ENCODE results near the gene KIAA0232. TPM values are rescaled to one million over a fixed set of nuclear protein-coding genes. Genes with fewer than 3 reads are reported as not detected.
A peak's percentile ranks its signal among the peaks of the same experiment; 100 is the strongest.
"Not testable (repeated sequence)": the region's sequence is repeated elsewhere in the genome, so short reads cannot be mapped to it uniquely, and the experiment has no call there.

The KIAA0232 gene
- total RNA-seq, 8 experiments from 2014 or later = 18.2 to 42.5 (median 35.8) TPM

- Histone ChIP-seq H3K4me3 (peak overlapping the region; percentile 87 to 98 (median 89)), H3K4me1 (replicated peaks in 1 of 2) (peaks cover 19 to 33% of the 10 kb centered on the region in 2 donors), H3K27ac (peak overlapping the region; percentile 97 to 98)
- in situ Hi-C loops (cut with MboI; ENCODE audit: low pct_unique_long_range_greater_than_20kb in 2 of 9, low sequenced_read_pairs in 9 of 9, unreplicated experiment in 9 of 9) = no loop called here
- ATAC-seq (replicated peaks in 6 of 8) = peak; percentile 65 to 73 (median 71)
- 0 to 50% (median 14%) methylated on average over 1 to 6 of the region's 91 CpGs; no CpG with 5 or more reads in 4 of the 10 experiments for WGBS, 10 experiments
These were observed 819 bp downstream of the KIAA0232 start for GRCh38 chr4:6783111-6783981.

DNA sequence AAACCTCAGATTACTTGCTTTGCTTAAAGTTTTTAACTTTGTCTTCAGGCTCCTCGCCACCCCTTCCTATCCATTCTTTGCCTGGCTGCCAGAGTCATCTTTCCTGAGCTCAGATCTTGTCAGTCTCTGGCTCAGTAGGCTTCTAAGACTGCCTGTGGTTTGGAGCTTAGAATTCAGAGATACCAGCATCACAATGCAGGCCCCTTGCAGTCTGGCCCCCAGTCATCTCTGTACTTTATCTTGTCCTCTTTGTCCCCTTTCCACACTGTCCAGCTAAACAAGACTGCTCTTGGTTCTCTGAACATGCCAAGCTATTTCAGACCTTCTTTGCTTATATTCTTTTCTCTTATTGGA, 3.0 kb downstream of the KIAA0232 start:
- peaks cover 9 to 18% of the 10 kb centered on the region in 2 donors for H3K4me1 ChIP-seq (replicated peaks in 1 of 2)
- in situ Hi-C loops (cut with MboI; ENCODE audit: low pct_unique_long_range_greater_than_20kb in 2 of 9, low sequenced_read_pairs in 9 of 9, unreplicated experiment in 9 of 9) = no loop called here
- WGBS, 10 experiments = 100% methylated on average over 1 of the region's 1 CpG; no CpG with 5 or more reads in 5 of the 10 experiments
- no peak overlapping the region for H3K4me3 ChIP-seq
- no peak for ATAC-seq (replicated peaks in 6 of 8)
- no peak overlapping the region for H3K27ac ChIP-seq

GRCh38 chr4:6788123-6788522, 5.6 kb downstream of the KIAA0232 start:
- Histone ChIP-seq H3K27ac (no peak overlapping the region), H3K4me3 (no peak overlapping the region), H3K4me1 (replicated peaks in 1 of 2) (peaks cover 6% of the 10 kb centered on the region in 2 donors)
- no peak for ATAC-seq (replicated peaks in 6 of 8)
- 70 to 100% (median 87%) methylated on average over 1 to 7 of the region's 7 CpGs; no CpG with 5 or more reads in 1 of the 10 experiments for WGBS, 10 experiments
- in situ Hi-C loops (cut with MboI; ENCODE audit: low pct_unique_long_range_greater_than_20kb in 2 of 9, low sequenced_read_pairs in 9 of 9, unreplicated experiment in 9 of 9) = no loop called here

DNA sequence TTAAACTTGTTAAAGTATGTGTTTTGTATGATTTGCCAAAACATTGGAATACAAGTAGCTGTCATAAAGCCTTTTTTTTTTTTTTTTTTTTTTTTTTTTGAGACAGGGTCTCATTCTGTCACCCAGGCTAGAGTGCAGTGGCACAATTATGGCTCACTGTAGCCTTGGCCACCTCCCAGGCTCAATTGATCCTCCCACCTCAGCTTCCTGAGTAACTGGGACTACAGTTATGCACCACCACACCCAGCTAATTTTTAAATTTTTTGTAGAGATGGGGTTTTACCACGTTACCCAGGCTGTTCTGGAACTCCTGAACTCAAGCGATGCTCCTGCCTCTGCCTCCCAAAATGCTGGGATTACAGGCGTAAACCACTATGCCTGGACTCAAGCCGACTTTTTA, 8.7 kb downstream of the KIAA0232 start:
- WGBS, 10 experiments = 0 to 100% (median 100%) methylated on average over 1 to 4 of the region's 4 CpGs; no CpG with 5 or more reads in 3 of the 10 experiments
- H3K4me3 ChIP-seq; H3K4me1 ChIP-seq (replicated peaks in 1 of 2); H3K27ac ChIP-seq; in situ Hi-C loops (cut with MboI; ENCODE audit: low pct_unique_long_range_greater_than_20kb in 2 of 9, low sequenced_read_pairs in 9 of 9, unreplicated experiment in 9 of 9): not testable (repeated sequence)
- ATAC-seq (replicated peaks in 6 of 8) = peak in 2 of 8 experiments; percentile 54 to 73

GRCh38 chr4:6791796-6792195, 9.3 kb downstream of the KIAA0232 start:
- 17 to 100% (median 100%) methylated on average over 1 to 3 of the region's 3 CpGs; no CpG with 5 or more reads in 1 of the 10 experiments for WGBS, 10 experiments
- ATAC-seq (replicated peaks in 6 of 8); H3K27ac ChIP-seq; in situ Hi-C loops (cut with MboI; ENCODE audit: low pct_unique_long_range_greater_than_20kb in 2 of 9, low sequenced_read_pairs in 9 of 9, unreplicated experiment in 9 of 9); H3K4me3 ChIP-seq; H3K4me1 ChIP-seq (replicated peaks in 1 of 2): not testable (repeated sequence)

DNA sequence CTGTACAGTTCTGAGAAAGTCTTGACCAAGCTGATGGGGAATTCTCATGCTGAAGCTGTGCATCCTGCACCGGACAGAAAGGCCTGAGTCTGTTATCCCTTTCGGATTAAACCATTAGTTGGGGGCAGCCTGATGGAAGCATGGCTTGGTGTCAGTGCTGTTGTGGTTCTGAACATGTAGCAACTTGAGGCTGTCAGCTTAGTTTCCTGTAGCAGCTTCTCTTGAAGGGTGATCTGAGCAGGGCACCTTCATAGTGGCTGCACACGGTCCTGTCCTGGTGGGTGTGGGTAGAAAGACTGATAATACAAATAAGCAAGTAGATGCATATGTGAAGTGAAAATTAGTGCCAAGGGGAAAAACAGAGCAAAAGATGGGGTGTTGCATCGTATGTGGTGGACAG, 11.7 kb downstream of the KIAA0232 start:
- no peaks in the 10 kb centered on the region for H3K4me1 ChIP-seq (replicated peaks in 1 of 2)
- H3K4me3 ChIP-seq = no peak overlapping the region
- no peak overlapping the region for H3K27ac ChIP-seq
- no peak for ATAC-seq (replicated peaks in 6 of 8)
- WGBS, 10 experiments = 86 to 100% (median 100%) methylated on average over 1 to 4 of the region's 4 CpGs; no CpG with 5 or more reads in 3 of the 10 experiments
- in situ Hi-C loops (cut with MboI; ENCODE audit: low pct_unique_long_range_greater_than_20kb in 2 of 9, low sequenced_read_pairs in 9 of 9, unreplicated experiment in 9 of 9) = no loop called here

GRCh38 chr4:6795821-6796220, 13.3 kb downstream of the KIAA0232 start:
- ATAC-seq (replicated peaks in 6 of 8) = peak in 1 of 8 experiments; percentile 42
- Histone ChIP-seq H3K27ac (no peak overlapping the region), H3K4me3 (no peak overlapping the region), H3K4me1 (replicated peaks in 1 of 2) (no peaks in the 10 kb centered on the region)
- WGBS, 10 experiments = 90 to 100% (median 97%) methylated on average over 1 to 6 of the region's 8 CpGs; no CpG with 5 or more reads in 4 of the 10 experiments
- in situ Hi-C loops (cut with MboI; ENCODE audit: low pct_unique_long_range_greater_than_20kb in 2 of 9, low sequenced_read_pairs in 9 of 9, unreplicated experiment in 9 of 9) = no loop called here

- in situ Hi-C loops (cut with MboI; ENCODE audit: low pct_unique_long_range_greater_than_20kb in 2 of 9, low sequenced_read_pairs in 9 of 9, unreplicated experiment in 9 of 9) = not testable (repeated sequence)
- whole genome bisulfite sequencing, 10 experiments = 80 to 100% (median 100%) methylated on average over 1 to 3 of the region's 4 CpGs; no CpG with 5 or more reads in 1 of the 10 experiments
These were observed 14.8 kb downstream of the KIAA0232 start for GRCh38 chr4:6797368-6797767.

GRCh38 chr4:6799091-6799490, 16.6 kb downstream of the KIAA0232 start:
- Histone ChIP-seq H3K4me1 (replicated peaks in 1 of 2) (no peaks in the 10 kb centered on the region), H3K27ac (no peak overlapping the region), H3K4me3 (no peak overlapping the region)
- in situ Hi-C loops (cut with MboI; ENCODE audit: low pct_unique_long_range_greater_than_20kb in 2 of 9, low sequenced_read_pairs in 9 of 9, unreplicated experiment in 9 of 9) = no loop called here
- no peak for ATAC-seq (replicated peaks in 6 of 8)
- 50 to 97% (median 90%) methylated on average over 2 to 3 of the region's 3 CpGs; no CpG with 5 or more reads in 5 of the 10 experiments for WGBS, 10 experiments

More at GRCh38 chr4:6797368-6797767, 14.8 kb downstream of the KIAA0232 start:
- not testable (repeated sequence) for H3K4me1 ChIP-seq (replicated peaks in 1 of 2); ATAC-seq (replicated peaks in 6 of 8); H3K27ac ChIP-seq; H3K4me3 ChIP-seq

DNA sequence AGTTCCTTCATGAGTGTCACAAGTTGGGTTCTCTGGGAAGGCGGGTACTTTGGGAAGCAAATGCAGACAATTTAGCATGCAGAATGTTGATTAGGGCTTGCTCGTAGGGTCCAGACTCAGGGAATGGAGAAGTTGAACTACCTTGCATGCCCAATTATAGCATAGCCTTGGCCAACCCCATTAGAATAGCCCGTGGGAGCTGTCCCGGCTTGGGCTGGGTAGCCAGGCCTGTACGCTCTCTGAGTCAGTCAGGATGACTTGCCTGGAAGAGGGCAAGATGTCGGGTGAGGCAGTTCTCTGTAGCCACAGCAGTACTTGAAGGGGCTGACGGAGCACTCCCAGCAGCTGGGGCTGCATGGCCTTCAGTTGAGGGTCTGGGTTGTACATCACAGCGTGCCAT, 19.5 kb downstream of the KIAA0232 start:
- no peak overlapping the region for H3K4me3 ChIP-seq
- WGBS, 10 experiments = 60 to 100% (median 83%) methylated on average over 1 to 7 of the region's 8 CpGs; no CpG with 5 or more reads in 3 of the 10 experiments
- no peak overlapping the region for H3K27ac ChIP-seq
- in situ Hi-C loops (cut with MboI; ENCODE audit: low pct_unique_long_range_greater_than_20kb in 2 of 9, low sequenced_read_pairs in 9 of 9, unreplicated experiment in 9 of 9) = no loop called here
- peak in 4 of 8 experiments; percentile 43 to 90 (median 68) for ATAC-seq (replicated peaks in 6 of 8)
- no peaks in the 10 kb centered on the region for H3K4me1 ChIP-seq (replicated peaks in 1 of 2)

- in situ Hi-C loops (cut with MboI; ENCODE audit: low pct_unique_long_range_greater_than_20kb in 2 of 9, low sequenced_read_pairs in 9 of 9, unreplicated experiment in 9 of 9) = no loop called here
- no peak for ATAC-seq (replicated peaks in 6 of 8)
- no peak overlapping the region for H3K27ac ChIP-seq
- H3K4me3 ChIP-seq = no peak overlapping the region
- H3K4me1 ChIP-seq (replicated peaks in 1 of 2) = no peaks in the 10 kb centered on the region
- 71 to 100% (median 100%) methylated on average over 1 to 2 of the region's 2 CpGs; no CpG with 5 or more reads in 3 of the 10 experiments for WGBS, 10 experiments
These were observed 20.1 kb downstream of the KIAA0232 start for GRCh38 chr4:6802626-6803025.

DNA sequence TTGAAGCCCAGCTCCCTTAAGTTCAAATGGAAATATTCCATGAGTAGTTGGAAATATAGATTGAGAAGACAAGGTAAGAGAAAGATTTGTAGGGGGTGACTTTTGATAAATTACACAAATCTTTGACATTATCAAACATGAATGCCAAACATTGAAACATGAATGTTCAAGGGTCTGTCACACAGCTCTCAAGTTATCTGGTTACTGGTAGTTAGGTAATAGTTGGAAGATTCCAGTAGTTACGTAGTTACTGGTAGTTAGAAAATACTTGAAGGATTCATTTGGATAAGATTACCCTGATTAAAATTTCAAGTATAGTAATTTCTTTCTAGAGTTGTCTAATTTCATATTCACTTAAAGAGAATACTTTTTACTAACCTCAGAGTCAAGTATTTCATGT, 20.7 kb downstream of the KIAA0232 start:
- WGBS, 10 experiments = 90 to 100% (median 100%) methylated on average over 1 of the region's 1 CpG
- no peak overlapping the region for H3K27ac ChIP-seq
- no peak for ATAC-seq (replicated peaks in 6 of 8)
- in situ Hi-C loops (cut with MboI; ENCODE audit: low pct_unique_long_range_greater_than_20kb in 2 of 9, low sequenced_read_pairs in 9 of 9, unreplicated experiment in 9 of 9) = no loop called here
- H3K4me3 ChIP-seq = no peak overlapping the region
- no peaks in the 10 kb centered on the region for H3K4me1 ChIP-seq (replicated peaks in 1 of 2)

DNA sequence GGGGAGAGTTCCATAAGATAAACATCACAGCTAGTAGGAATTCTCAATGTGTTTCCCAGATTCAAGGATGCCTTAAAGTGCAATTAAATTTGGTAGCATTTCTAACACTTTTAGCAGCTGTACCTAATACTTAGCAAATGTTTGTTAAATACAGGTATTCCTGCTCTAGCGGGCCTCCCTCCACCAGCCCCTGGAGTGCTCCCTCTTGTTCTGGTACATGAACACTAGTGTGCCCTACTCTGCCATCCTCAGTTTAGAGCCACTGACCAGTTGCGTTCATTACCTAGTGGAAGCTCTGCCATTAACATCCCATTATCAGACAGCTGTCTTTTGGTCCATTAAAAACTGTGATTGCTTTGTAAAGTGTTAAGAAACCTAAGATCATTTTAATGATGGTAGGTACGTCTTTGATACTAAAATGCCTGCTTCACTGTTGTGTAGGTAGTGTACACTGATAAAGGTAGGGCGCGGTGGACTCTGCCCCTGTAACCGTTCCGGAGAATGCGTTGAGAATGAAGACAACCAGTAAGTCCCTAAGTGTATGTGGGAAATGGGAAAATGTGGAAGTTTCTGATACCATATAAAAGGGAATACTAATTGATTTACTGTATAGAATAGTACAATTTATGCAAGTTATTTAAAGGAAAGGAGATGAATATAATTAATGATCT, 21.7 kb downstream of the KIAA0232 start:
- H3K4me1 ChIP-seq (replicated peaks in 1 of 2) = no peaks in the 10 kb centered on the region
- no peak for ATAC-seq (replicated peaks in 6 of 8)
- no peak overlapping the region for H3K27ac ChIP-seq
- no peak overlapping the region for H3K4me3 ChIP-seq
- 95 to 100% (median 96%) methylated on average over 3 to 8 of the region's 8 CpGs; no CpG with 5 or more reads in 2 of the 10 experiments for WGBS, 10 experiments
- in situ Hi-C loops (cut with MboI; ENCODE audit: low pct_unique_long_range_greater_than_20kb in 2 of 9, low sequenced_read_pairs in 9 of 9, unreplicated experiment in 9 of 9) = no loop called here

All from motor neuron (in vitro differentiated cells).